Endothelial cell of umbilical vein (primary cell): ENCODE results near the gene KCNH8. TPM values are rescaled to one million over a fixed set of nuclear protein-coding genes. Genes with fewer than 3 reads are reported as not detected.

Experiments
- BruUV-seq: library from RNA; stranded (reverse); fragments of 400-500 nt; replicated peaks from 2 replicates; lab custom pipeline; 2021; lab: Mats Ljungman, UMichigan
- CTCF ChIA-PET: fragments of 300-600, 350-600 bp; sonication (Branson Sonifier 250); formaldehyde crosslinking; loops from one replicate; lab custom pipeline; 2021; ENCODE audit warnings: antibody characterized with exemption, inconsistent platforms; lab: Charles Lee
- POLR2A ChIA-PET: fragments of 300-600, 350-600 bp; sonication (Branson Sonifier 250); formaldehyde crosslinking; loops from one replicate; lab custom pipeline; 2021; ENCODE audit warnings: antibody characterized with exemption, inconsistent platforms; lab: Charles Lee
- DNase-seq: peaks from one replicate; pipeline ENCODE4 v3.0.0-alpha.2; 2011; ENCODE audit warnings: low read depth, low spot score
- FAIRE-seq: peaks from 2 replicates; lab custom pipeline; 2011; peaks lifted over from hg19 to GRCh38; lab: Jason Lieb, UNC
- H2AFZ ChIP-seq: 2 replicates; pipeline ENCODE4 v1.6.0; 2012; ENCODE audit warnings: low read depth, low read length, control low read depth, inconsistent platforms
- H3K27ac ChIP-seq: 2 replicates; pipeline ENCODE4 v1.5.1; 2011; ENCODE audit warnings: low read depth, mild to moderate bottlenecking, control low read depth, low read length, moderate library complexity; ENCODE audit not compliant: insufficient read depth
- H3K27me3 ChIP-seq, 2 experiments: 2 replicates each; pipeline versions ENCODE4 v1.6.0 to v1.6.1; 2011; ENCODE audit warnings: low read length in 2 of 2, mixed read lengths in 1 of 2; ENCODE audit not compliant: control insufficient read depth in 2 of 2, insufficient read depth in 2 of 2
- H3K36me3 ChIP-seq, 2 experiments: 2 replicates in 1 of 2; 3 replicates in 1 of 2; pipeline ENCODE4 v1.5.1; 2011; ENCODE audit warnings: low read length in 2 of 2, mild to moderate bottlenecking in 1 of 2, moderate library complexity in 1 of 2; ENCODE audit not compliant: control insufficient read depth in 2 of 2, insufficient read depth in 2 of 2; ENCODE audit errors: extremely low read depth in 1 of 2
- H3K4me1 ChIP-seq: 3 replicates; pipeline ENCODE4 v1.5.1; 2011; ENCODE audit warnings: mild to moderate bottlenecking, low read length; ENCODE audit not compliant: control insufficient read depth, insufficient read depth; ENCODE audit errors: extremely low read depth
- H3K4me2 ChIP-seq: 2 replicates; pipeline ENCODE4 v1.6.1; 2011; ENCODE audit warnings: low read length, control low read depth, mixed read lengths; ENCODE audit not compliant: insufficient read depth
- H3K4me3 ChIP-seq, 3 experiments: fragments of 200-600 bp in 1 of 3; sonication (generic), shearing (Covaris generic) in 1 of 3; replicated peaks in 1 of 3; 2 replicates each; pipeline ENCODE4 v1.5.1; 2011 to 2016; ENCODE audit warnings: control low read depth in 3 of 3, low read length in 3 of 3, mild to moderate bottlenecking in 2 of 3, inconsistent platforms in 1 of 3, low read depth in 1 of 3, moderate library complexity in 1 of 3; ENCODE audit not compliant: insufficient read depth in 1 of 3
- H3K79me2 ChIP-seq: 2 replicates; pipeline ENCODE4 v1.6.0; 2012; ENCODE audit warnings: low read length, inconsistent platforms; ENCODE audit not compliant: control insufficient read depth, insufficient read depth
- H3K9ac ChIP-seq: replicated peaks from 2 replicates; pipeline ENCODE3; 2011; ENCODE audit warnings: low read length, control low read depth; ENCODE audit not compliant: insufficient read depth; ENCODE audit errors: extremely low read depth
- H3K9me1 ChIP-seq: replicated peaks from 3 replicates; pipeline ENCODE4 v1.6.0; 2011; ENCODE audit warnings: mild to moderate bottlenecking, low read length; ENCODE audit not compliant: control insufficient read depth, insufficient read depth; ENCODE audit errors: extremely low read depth
- H3K9me3 ChIP-seq: replicated peaks from 2 replicates; pipeline ENCODE4 v1.5.1; 2012; ENCODE audit warnings: low read length, inconsistent platforms; ENCODE audit not compliant: control insufficient read depth, insufficient read depth
- H4K20me1 ChIP-seq: replicated peaks from 2 replicates; pipeline ENCODE3; 2011; ENCODE audit warnings: mild to moderate bottlenecking, low read length; ENCODE audit not compliant: control insufficient read depth, insufficient read depth; ENCODE audit errors: extremely low read depth
- EZH2 ChIP-seq: IDR thresholded peaks from 2 replicates; pipeline ENCODE4 v1.6.1; 2012; ENCODE audit warnings: borderline replicate concordance, low read depth, mild to moderate bottlenecking, moderate library complexity, low read length, inconsistent platforms; ENCODE audit not compliant: severe bottlenecking
- FOS ChIP-seq: IDR thresholded peaks from 2 replicates; pipeline ENCODE4 v1.6.1; 2011; ENCODE audit warnings: mild to moderate bottlenecking, low read length, moderate library complexity, borderline replicate concordance; ENCODE audit not compliant: insufficient read depth
- GATA2 ChIP-seq: IDR thresholded peaks from 2 replicates; pipeline ENCODE4 v1.7.0; 2011; ENCODE audit warnings: low read depth, mild to moderate bottlenecking, moderate library complexity, mixed read lengths, low read length; ENCODE audit not compliant: insufficient read length, insufficient read depth
- JUN ChIP-seq: IDR thresholded peaks from 2 replicates; pipeline ENCODE4 v1.6.1; 2011; ENCODE audit warnings: borderline replicate concordance, low read depth; ENCODE audit not compliant: insufficient read length, insufficient read depth
- MYC ChIP-seq: IDR thresholded peaks from one replicate; pipeline ENCODE4 v1.6.1; 2011; ENCODE audit warnings: mild to moderate bottlenecking, low read depth, low read length
- POLR2A ChIP-seq: IDR thresholded peaks from 2 replicates; pipeline ENCODE4 v1.6.1; 2012; ENCODE audit warnings: low read depth, mild to moderate bottlenecking, control low read depth, low read length
- POLR2AphosphoS5 ChIP-seq: IDR thresholded peaks from 2 replicates; pipeline ENCODE4 v1.6.1; 2012; ENCODE audit warnings: low read depth, mild to moderate bottlenecking, control low read depth, low read length, moderate library complexity; ENCODE audit not compliant: insufficient read depth
- dilution Hi-C: fragments of 300-500 bp; cut with MboI; formaldehyde crosslinking; loops from one replicate; pipeline ENCODE4 v1.15.0; 2019; ENCODE audit warnings: low sequenced_read_pairs; ENCODE audit not compliant: extremely low pct_ligation_motif_present
- intact Hi-C: fragments of 100-400 bp; cut with micrococcal nuclease; formaldehyde crosslinking; loops from one replicate; pipeline ENCODE4 v1.10.0; 2022
- polyA plus RNA-seq, 4 experiments: library from polyadenylated mRNA; depleted of rRNA in 3 of 4; stranded (reverse) in 3 of 4; unstranded in 1 of 4; fragments of >200 nt; gene quantifications; 2 replicates each; pipeline versions ENCODE4 v1.2.1 to v1.2.3, GENCODE V29; 2011 to 2012; ENCODE audit warnings: missing spikeins in 1 of 4
- total RNA-seq: library from RNA; stranded (reverse); gene quantifications from 2 replicates; pipeline ENCODE4 v1.2.3, GENCODE V29; 2021
- TF ChIP-seq, protein P1 (sequence below): IDR thresholded peaks from 2 replicates; pipeline ENCODE4 v1.6.1; 2011; ENCODE audit not compliant: insufficient read depth, insufficient read length
- TF ChIP-seq, protein P2 (sequence below), 2 donors: IDR thresholded peaks; 1 replicate in 1 of 2; 2 replicates in 1 of 2; pipeline ENCODE4 v1.5.1; 2011; ENCODE audit warnings: low read length in 2 of 2, mild to moderate bottlenecking in 2 of 2, moderate library complexity in 2 of 2, control low read depth in 1 of 2, inconsistent platforms in 1 of 2, low read depth in 1 of 2; ENCODE audit not compliant: insufficient read depth in 1 of 2; ENCODE audit errors: extremely low read depth in 1 of 2

KCNH8 gene
- total and polyA plus RNA-seq, 2 donors (not counting 3 experiments of a cell fraction or from before 2014, with no cell fraction given), result not detected

DNA sequence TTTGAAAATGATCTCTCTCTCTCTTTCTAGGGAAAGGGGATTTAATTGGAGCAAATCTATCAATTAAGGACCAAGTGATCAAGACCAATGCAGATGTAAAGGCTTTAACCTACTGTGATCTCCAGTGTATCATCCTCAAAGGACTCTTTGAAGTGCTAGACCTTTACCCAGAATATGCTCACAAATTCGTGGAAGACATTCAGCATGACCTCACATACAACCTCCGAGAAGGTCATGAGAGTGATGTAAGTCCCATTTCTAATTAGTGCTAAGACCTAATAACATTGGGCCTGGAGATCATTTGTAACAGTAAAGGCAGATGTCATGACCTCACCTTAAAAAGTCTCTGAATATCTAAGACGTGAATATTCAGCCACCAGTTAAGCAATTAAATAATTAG lies 308.4 kb downstream of the KCNH8 start:
- CTCF ChIA-PET, result no interaction called here
- BruUV-seq, result no TSS peak

DNA sequence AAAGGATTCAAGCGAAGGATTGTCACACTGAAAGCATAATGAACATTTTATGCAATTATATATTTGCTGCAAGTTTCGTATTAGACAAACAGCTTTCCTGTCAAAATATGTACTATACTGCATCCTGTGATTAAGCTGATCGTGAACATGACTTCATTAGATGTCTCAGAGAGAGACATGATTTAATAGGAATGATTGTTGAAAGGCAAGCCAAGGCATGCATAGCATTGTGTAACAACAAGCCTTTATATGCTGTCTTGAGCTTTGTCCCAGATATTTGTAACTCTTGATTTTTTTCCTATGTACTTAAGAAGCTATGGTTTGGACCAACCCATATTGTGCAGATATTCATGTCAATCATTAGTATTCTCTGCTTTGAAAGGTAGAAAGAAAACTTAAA lies 309.1 kb downstream of the KCNH8 start:
- Histone ChIP-seq H2AFZ (no peak overlapping the region), H3K9ac (no peak overlapping the region), H3K27me3 (no peaks in the 10 kb centered on the region), H3K27ac (no peak overlapping the region), H3K79me2 (no peaks in the 10 kb centered on the region), H3K4me2 (no peak overlapping the region), H3K9me3 (peaks cover 3% of the 10 kb centered on the region), H3K4me1 (no peaks in the 10 kb centered on the region), H4K20me1 (no peaks in the 10 kb centered on the region), H3K9me1 (no peaks in the 10 kb centered on the region), H3K4me3 (no peak overlapping the region), H3K36me3 (no peaks in the 10 kb centered on the region)
- no peak for FAIRE-seq
- no TSS peak for BruUV-seq
- DNase-seq, result no peak
- dilution Hi-C loops (no loop called here), intact Hi-C loops (no loop called here)
- TF ChIP-seq POLR2A, result no peak
- no peak for TF ChIP-seq EZH2
- TF ChIP-seq, protein P1, sequence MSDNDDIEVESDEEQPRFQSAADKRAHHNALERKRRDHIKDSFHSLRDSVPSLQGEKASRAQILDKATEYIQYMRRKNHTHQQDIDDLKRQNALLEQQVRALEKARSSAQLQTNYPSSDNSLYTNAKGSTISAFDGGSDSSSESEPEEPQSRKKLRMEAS, result no peak
- no peak for TF ChIP-seq FOS
- TF ChIP-seq JUN, result no peak
- TF ChIP-seq, protein P2, sequence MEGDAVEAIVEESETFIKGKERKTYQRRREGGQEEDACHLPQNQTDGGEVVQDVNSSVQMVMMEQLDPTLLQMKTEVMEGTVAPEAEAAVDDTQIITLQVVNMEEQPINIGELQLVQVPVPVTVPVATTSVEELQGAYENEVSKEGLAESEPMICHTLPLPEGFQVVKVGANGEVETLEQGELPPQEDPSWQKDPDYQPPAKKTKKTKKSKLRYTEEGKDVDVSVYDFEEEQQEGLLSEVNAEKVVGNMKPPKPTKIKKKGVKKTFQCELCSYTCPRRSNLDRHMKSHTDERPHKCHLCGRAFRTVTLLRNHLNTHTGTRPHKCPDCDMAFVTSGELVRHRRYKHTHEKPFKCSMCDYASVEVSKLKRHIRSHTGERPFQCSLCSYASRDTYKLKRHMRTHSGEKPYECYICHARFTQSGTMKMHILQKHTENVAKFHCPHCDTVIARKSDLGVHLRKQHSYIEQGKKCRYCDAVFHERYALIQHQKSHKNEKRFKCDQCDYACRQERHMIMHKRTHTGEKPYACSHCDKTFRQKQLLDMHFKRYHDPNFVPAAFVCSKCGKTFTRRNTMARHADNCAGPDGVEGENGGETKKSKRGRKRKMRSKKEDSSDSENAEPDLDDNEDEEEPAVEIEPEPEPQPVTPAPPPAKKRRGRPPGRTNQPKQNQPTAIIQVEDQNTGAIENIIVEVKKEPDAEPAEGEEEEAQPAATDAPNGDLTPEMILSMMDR (IDR thresholded peaks at IDR 0.05; ENCODE audit: extremely low read depth in 1 of 2, insufficient read depth in 1 of 2, low read depth in 1 of 2, low read length in 2 of 2), result no peak
- TF ChIP-seq POLR2AphosphoS5, result no peak
- TF ChIP-seq MYC, result no peak
- no peak for TF ChIP-seq GATA2
- POLR2A ChIA-PET, result no interaction called here
- CTCF ChIA-PET, result no interaction called here

More for the DNA sequence above, 308.4 kb downstream of the KCNH8 start:
- H3K9me1 ChIP-seq, result no peaks in the 10 kb centered on the region
- intact Hi-C loops (no loop called here), dilution Hi-C loops (no loop called here)
- H3K4me2 ChIP-seq, result no peak overlapping the region
- DNase-seq (no peak), FAIRE-seq (no peak)
- no peaks in the 10 kb centered on the region for H4K20me1 ChIP-seq
- no peaks in the 10 kb centered on the region for H3K36me3 ChIP-seq
- H3K27ac ChIP-seq, result no peak overlapping the region
- H3K4me3 ChIP-seq, result no peak overlapping the region
- no peak for TF ChIP-seq GATA2
- H3K79me2 ChIP-seq, result no peaks in the 10 kb centered on the region
- H2AFZ ChIP-seq, result no peak overlapping the region
- H3K27me3 ChIP-seq, result no peaks in the 10 kb centered on the region
- POLR2A ChIA-PET, result no interaction called here
- no peak overlapping the region for H3K9ac ChIP-seq
- no peaks in the 10 kb centered on the region for H3K4me1 ChIP-seq
- peaks cover 3% of the 10 kb centered on the region for H3K9me3 ChIP-seq
